Right atrium auricular region (tissue), 2 donors: ENCODE measurements around the gene DCAF15. TPM values are rescaled to one million over a fixed set of nuclear protein-coding genes. Genes with fewer than 3 reads are reported as not detected.
A peak's percentile ranks its signal among the peaks of the same experiment; 100 is the strongest.

Source experiments
- DNase-seq: peaks from one replicate; pipeline ENCODE4 v3.0.0-alpha.2; 2019; ENCODE audit warnings: low spot score
- H3K27ac ChIP-seq, 2 donors: fragments of 200-600 bp; sonication (generic); 1 replicate in 1 of 2; 2 replicates in 1 of 2; pipeline ENCODE4 v1.5.1; 2016 to 2019
- H3K27me3 ChIP-seq, 2 donors: fragments of 200-600 bp; sonication (generic); one replicate each; pipeline versions ENCODE4 v1.5.1 to v1.6.0; 2017 to 2019
- H3K36me3 ChIP-seq: fragments of 200-600 bp; sonication (generic); one replicate; pipeline ENCODE4 v1.5.1; 2016
- H3K4me1 ChIP-seq, 2 donors: fragments of 200-600 bp; sonication (generic); one replicate each; pipeline versions ENCODE4 v1.5.1 to v1.6.0; 2017 to 2019
- H3K4me3 ChIP-seq, 2 donors: fragments of 200-600 bp; sonication (generic); 1 replicate in 1 of 2; 2 replicates in 1 of 2; pipeline ENCODE4 v1.5.1; 2017 to 2019; ENCODE audit warnings: mild to moderate bottlenecking in 1 of 2, moderate library complexity in 1 of 2
- H3K9me3 ChIP-seq, 2 donors: fragments of 200-600 bp; sonication (generic); one replicate each; pipeline ENCODE4 v1.5.1; 2019
- total RNA-seq, 2 donors: library from RNA; depleted of rRNA; stranded (reverse); fragments of >200 nt; gene quantifications; one replicate each; pipeline ENCODE4 v1.1.0, GENCODE V29; 2016
- TF ChIP-seq, protein P1 (sequence below), 2 donors: fragments of 200-600 bp; sonication (generic); IDR thresholded peaks; one replicate each; pipeline ENCODE4 v1.5.1; 2019; ENCODE audit warnings: antibody characterized with exemption in 2 of 2

The DCAF15 gene
- total RNA-seq, 2 donors from 2014 or later = 10.6 to 12.2 TPM

DNA sequence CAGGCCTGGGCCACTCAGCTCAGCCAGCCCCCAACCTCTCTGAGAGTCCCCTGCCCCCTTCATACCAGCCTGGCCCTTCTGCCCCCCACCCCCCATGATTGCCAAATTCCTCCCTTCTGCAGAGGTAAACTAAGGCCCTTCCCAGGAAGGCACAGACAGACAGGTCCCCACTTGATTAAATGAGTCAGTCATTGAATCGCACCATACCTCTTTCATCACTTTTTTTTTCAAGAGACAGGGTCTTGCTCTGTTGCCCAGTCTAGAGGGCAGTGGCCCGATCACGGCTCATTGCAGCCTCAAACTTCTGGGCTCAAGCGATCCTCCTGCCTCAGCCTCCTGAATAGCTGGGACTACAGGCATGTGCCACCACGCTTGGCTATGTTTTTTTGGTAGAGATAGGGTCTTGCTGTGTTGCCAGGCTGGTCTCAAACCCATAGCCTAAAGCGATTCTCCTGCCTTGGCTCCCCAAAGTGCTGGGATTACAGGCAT is 20.1 kb upstream of the DCAF15 start:
- peaks cover 9% of the 10 kb centered on the region for H3K36me3 ChIP-seq
- no peak overlapping the region for H3K27ac ChIP-seq
- H3K4me3 ChIP-seq = no peak overlapping the region
- H3K27me3 ChIP-seq = peaks cover 0 to 7% of the 10 kb centered on the region in 2 donors
- no peaks in the 10 kb centered on the region for H3K9me3 ChIP-seq
- no peaks in the 10 kb centered on the region for H3K4me1 ChIP-seq
- TF ChIP-seq, protein P1, sequence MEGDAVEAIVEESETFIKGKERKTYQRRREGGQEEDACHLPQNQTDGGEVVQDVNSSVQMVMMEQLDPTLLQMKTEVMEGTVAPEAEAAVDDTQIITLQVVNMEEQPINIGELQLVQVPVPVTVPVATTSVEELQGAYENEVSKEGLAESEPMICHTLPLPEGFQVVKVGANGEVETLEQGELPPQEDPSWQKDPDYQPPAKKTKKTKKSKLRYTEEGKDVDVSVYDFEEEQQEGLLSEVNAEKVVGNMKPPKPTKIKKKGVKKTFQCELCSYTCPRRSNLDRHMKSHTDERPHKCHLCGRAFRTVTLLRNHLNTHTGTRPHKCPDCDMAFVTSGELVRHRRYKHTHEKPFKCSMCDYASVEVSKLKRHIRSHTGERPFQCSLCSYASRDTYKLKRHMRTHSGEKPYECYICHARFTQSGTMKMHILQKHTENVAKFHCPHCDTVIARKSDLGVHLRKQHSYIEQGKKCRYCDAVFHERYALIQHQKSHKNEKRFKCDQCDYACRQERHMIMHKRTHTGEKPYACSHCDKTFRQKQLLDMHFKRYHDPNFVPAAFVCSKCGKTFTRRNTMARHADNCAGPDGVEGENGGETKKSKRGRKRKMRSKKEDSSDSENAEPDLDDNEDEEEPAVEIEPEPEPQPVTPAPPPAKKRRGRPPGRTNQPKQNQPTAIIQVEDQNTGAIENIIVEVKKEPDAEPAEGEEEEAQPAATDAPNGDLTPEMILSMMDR (IDR thresholded peaks at IDR 0.05) = no peak
- DNase-seq = no peak

DNA sequence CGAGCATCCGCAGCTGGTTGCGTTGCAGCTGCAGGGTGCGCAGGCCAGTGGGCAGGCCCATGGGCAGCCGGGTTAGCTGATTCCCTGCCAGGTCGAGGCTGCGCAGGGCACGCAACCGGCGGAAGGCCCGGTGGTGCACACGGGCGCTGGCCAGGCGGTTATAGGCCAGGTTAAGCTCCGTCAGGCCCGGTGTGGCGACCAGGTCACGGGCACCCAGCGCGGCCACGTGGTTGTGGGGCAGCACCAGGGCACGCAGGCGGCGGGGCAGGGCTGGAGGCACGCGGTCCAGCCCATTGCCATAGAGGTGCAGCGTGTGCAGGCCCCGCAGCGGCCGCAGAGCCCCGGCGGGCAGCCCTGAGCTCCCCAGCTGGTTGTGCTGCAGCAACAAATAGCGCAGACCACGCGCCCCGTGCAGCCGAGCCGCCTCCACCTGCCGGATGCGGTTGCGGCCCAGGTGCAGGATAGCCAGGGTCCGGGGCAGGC is 19.4 kb upstream of the DCAF15 start:
- H3K36me3 ChIP-seq = peaks cover 9% of the 10 kb centered on the region
- peaks cover 6 to 7% of the 10 kb centered on the region in 2 donors for H3K27me3 ChIP-seq
- no peak overlapping the region for H3K27ac ChIP-seq
- no peaks in the 10 kb centered on the region for H3K9me3 ChIP-seq
- H3K4me1 ChIP-seq = peaks cover 0 to 6% of the 10 kb centered on the region in 2 donors
- no peak overlapping the region for H3K4me3 ChIP-seq
- TF ChIP-seq, protein P1 (IDR thresholded peaks at IDR 0.05) = no peak
- DNase-seq = no peak

DNA sequence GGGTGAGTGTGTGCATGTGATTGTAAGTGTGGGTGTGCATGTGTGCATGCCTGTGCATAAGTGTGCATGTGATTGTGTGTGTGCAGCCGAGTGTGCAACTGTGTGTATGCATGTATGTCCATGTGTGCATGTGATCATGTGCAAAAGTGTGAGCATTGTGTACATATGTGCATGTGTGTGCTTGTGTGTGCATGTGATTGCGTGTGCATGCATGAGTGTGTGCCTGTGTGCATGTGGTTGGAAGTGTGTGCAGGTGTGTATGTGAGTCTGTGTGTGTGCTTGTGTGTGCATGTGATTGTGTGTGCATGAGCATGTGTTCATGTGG is 17.6 kb upstream of the DCAF15 start:
- DNase-seq = no peak

DNA sequence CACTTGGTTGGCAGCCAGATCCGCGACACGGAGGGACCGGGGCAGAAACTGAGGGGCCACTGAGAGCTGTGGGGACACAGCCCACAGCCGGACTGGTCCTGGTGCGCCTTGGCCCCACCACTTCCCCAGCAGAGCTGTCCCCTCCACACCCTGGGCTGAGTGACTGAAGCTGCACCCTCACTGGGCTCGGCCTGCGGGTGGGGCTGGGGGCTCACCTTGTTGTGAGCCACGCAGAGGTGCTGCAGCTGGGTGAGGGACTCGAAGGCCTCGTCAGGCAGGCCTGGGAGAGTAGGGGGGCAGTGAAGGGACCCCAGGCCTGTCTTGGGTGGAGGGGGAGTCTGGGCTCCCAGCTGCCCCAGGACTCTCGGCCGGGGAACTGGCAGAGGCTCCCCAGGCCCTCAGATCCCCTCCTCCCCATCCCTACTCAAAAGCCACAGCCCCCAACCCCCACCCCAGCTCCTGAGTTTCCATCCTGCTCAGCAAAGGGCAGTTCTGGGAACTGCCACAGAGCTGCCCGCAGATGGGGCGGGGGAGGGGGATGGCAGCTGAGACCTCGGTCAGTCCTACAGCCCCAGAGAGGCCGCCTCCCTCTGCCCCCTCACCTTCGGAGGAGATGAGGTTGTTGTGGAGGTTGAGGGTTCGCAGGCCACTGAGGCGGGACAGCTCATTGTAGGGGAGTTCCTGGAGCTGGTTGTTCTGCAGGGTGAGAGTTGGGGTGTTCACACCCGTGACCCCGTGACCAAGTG is 16.4 kb upstream of the DCAF15 start:
- H3K36me3 ChIP-seq = no peaks in the 10 kb centered on the region
- peaks cover 6 to 7% of the 10 kb centered on the region in 2 donors for H3K27me3 ChIP-seq
- no peak for DNase-seq
- no peaks in the 10 kb centered on the region for H3K9me3 ChIP-seq
- no peak overlapping the region for H3K4me3 ChIP-seq
- H3K27ac ChIP-seq = no peak overlapping the region
- peaks cover 0 to 9% of the 10 kb centered on the region in 2 donors for H3K4me1 ChIP-seq
- TF ChIP-seq, protein P1 (IDR thresholded peaks at IDR 0.05) = no peak

More for the DNA sequence above, 17.6 kb upstream of the DCAF15 start:
- H3K4me3 ChIP-seq = no peak overlapping the region
- H3K27me3 ChIP-seq = peaks cover 6 to 7% of the 10 kb centered on the region in 2 donors
- TF ChIP-seq, protein P1 (IDR thresholded peaks at IDR 0.05) = no peak
- H3K27ac ChIP-seq = no peak overlapping the region
- peaks cover 9% of the 10 kb centered on the region for H3K36me3 ChIP-seq
- H3K9me3 ChIP-seq = no peaks in the 10 kb centered on the region
- peaks cover 0 to 9% of the 10 kb centered on the region in 2 donors for H3K4me1 ChIP-seq

DNA sequence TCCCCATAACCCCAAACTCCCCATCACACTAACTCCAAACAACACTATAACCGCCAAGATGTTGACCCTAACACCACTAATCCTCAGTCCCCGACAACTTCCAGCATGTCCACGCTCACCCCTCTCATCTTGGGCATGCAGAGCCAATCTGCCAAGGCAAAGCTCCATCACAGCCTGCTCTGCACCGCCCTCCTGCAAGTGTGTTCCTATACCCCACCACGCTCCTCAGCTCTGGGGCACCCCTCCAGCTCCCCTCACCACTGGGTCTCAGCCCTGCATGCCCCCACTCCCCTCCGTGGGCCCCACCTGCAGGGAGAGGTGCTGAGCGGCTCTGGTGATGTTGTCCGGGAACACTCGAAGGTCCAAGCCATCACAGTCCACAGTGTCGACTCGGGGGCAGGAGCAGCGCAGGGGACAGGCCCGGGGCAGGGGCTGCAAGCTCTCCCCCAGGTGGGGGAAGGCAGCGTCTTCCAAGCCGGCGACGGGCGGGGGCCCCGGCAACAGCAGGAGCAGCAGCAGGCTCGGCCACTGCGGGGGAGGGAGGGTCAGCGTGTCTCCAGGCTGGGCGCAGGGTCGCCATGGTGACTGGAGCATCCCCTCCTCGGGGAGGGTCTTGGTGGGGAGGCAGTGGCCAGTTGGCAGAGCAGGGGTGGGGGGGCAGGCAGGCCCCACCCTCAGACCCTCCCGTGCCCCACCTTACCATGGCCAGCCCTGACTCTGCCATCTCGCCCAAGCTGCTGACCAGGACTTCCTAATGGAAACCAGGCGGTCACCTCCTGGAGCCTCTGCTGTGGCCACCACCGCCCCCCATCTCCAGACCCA is 14.6 kb upstream of the DCAF15 start:
- no peak overlapping the region for H3K27ac ChIP-seq
- TF ChIP-seq, protein P1 (IDR thresholded peaks at IDR 0.05) = no peak
- peaks cover 0 to 9% of the 10 kb centered on the region in 2 donors for H3K4me1 ChIP-seq
- H3K4me3 ChIP-seq = peak overlapping the region in 1 of 2 donors; percentile 38
- no peaks in the 10 kb centered on the region for H3K36me3 ChIP-seq
- DNase-seq = no peak
- peaks cover 6 to 7% of the 10 kb centered on the region in 2 donors for H3K27me3 ChIP-seq
- no peaks in the 10 kb centered on the region for H3K9me3 ChIP-seq
